ENCODE measurements around the gene JUND. TPM values are rescaled to one million over a fixed set of nuclear protein-coding genes. Genes with fewer than 3 reads are reported as not detected.

Gene JUND
- total RNA-seq, 2 experiments from 2014 or later = 79.0 to 138 TPM

DNA sequence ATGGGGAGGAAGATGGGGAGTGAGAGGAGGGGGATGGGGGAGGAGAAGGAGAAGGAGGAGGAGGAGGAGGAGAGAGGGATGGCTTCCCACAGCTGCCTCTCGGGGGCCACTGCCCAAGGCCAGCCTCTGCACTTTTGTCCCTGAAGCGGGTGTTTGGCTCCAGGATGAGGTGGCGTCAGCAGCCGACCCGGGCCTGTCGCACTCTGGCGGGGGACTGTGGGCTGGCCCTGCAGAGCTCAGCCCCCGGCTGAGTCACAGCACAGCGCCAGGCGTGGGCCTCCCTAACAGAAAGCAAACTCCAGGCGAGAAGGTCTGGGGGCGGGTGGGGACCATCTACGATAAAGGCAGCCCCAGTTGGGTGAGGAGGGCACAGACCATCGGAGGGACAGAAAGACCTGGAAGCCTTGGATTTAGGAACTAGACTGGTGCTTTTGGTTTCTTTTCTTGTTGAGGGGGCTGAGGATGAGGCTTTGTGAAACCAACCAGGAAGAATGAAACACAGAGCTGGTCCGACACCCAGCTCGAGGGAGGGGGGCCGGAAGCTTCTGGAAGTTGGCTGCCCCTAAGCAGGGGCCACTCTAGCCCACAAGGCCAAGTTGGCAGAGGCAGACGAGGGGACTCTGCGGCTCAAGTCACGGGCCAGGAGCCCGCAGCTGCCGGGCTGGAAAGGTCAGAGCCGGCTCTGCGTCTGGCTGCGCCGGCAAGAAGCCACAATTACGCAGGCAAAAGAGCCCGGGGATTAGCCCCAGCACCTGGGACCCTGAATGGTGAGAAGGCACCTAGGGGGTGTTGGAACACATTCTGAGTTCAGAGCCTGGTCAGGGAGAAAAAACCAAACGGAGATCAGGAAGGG, 23.3 kb upstream of the JUND start:
- Histone ChIP-seq H3K36me3 (ENCODE audit: insufficient read depth, low read length) (peaks cover 37% of the 10 kb centered on the region), H4K20me1 (ENCODE audit: insufficient read depth, low read length) (no peaks in the 10 kb centered on the region), H3K9me2 (ENCODE audit: insufficient read depth, low read length) (no peaks in the 10 kb centered on the region), H2AFZ (ENCODE audit: low read length) (peak overlapping the region; percentile 27; the same call in 1 of the 2 replicates), H3K27ac (ENCODE audit: low read depth, low read length, poor library complexity, severe bottlenecking) (peak overlapping the region; percentile 94), H3K4me3 (ENCODE audit: low read depth, low read length, poor library complexity, severe bottlenecking) (peak overlapping the region; percentile 65), H3K4me2 (ENCODE audit: low read length) (peak overlapping the region; percentile 85), H3K79me2 (ENCODE audit: insufficient read depth, low read depth, low read length) (no peaks in the 10 kb centered on the region), H3K9me3 (ENCODE audit: low read length) (no peaks in the 10 kb centered on the region), H3K4me1 (ENCODE audit: insufficient read depth, low read length, poor library complexity, severe bottlenecking) (peaks cover 54% of the 10 kb centered on the region)
- TSS peak; percentile 44 for BruUV-seq (replicated peaks)
- ChIA-PET POLR2A (interaction anchor here (0.9 to 2.9 kb wide), 5 partner anchors 12 to 89 kb away, joined by 3 to 40 read pairs (median 9); partner anchors contain the start of genes JUND and LSM4), CTCF (ENCODE audit: unreplicated experiment) (interaction anchor here (0.6 to 0.9 kb wide), 3 partner anchors 17 to 24 kb away, joined by 3 to 4 read pairs (median 3); no protein-coding TSS in a partner anchor)
- intact Hi-C loops (cut with micrococcal nuclease; ENCODE audit: unreplicated experiment) = loop anchor here (1.0 kb wide), 3 partner anchors 13 to 25 kb away; partner anchors contain the start of gene LSM4
- peak; percentile 83 for DNase-seq (ENCODE audit: low spot score)
- TF ChIP-seq, protein P1, sequence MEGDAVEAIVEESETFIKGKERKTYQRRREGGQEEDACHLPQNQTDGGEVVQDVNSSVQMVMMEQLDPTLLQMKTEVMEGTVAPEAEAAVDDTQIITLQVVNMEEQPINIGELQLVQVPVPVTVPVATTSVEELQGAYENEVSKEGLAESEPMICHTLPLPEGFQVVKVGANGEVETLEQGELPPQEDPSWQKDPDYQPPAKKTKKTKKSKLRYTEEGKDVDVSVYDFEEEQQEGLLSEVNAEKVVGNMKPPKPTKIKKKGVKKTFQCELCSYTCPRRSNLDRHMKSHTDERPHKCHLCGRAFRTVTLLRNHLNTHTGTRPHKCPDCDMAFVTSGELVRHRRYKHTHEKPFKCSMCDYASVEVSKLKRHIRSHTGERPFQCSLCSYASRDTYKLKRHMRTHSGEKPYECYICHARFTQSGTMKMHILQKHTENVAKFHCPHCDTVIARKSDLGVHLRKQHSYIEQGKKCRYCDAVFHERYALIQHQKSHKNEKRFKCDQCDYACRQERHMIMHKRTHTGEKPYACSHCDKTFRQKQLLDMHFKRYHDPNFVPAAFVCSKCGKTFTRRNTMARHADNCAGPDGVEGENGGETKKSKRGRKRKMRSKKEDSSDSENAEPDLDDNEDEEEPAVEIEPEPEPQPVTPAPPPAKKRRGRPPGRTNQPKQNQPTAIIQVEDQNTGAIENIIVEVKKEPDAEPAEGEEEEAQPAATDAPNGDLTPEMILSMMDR (conservative IDR thresholded peaks at IDR 0.05; ENCODE audit: low read length) = peak; percentile 26; the same call in 1 of the 2 replicates
- TF ChIP-seq EZH2phosphoT487 (IDR thresholded peaks at IDR 0.05; ENCODE audit: borderline replicate concordance, low read depth, low read length) = no peak

DNA sequence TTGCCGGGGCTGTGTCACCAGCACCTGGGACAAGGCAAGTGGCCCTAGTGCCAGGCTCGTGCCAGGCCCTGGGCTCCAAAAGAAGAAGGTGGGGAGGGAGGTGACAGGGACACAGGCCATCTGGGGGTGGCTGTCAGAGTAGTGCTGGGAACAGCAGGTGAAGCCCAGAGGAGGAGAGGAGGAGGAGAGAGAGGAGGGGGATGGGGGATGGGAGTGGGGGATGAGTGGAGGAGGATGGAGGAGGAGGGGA, 22.7 kb upstream of the JUND start:
- H4K20me1 ChIP-seq (ENCODE audit: insufficient read depth, low read length) = no peaks in the 10 kb centered on the region
- H3K79me2 ChIP-seq (ENCODE audit: insufficient read depth, low read depth, low read length) = no peaks in the 10 kb centered on the region
- ChIA-PET POLR2A (interaction anchor here (1.2 to 2.9 kb wide), 5 partner anchors 11 to 90 kb away, joined by 3 to 40 read pairs (median 9); partner anchors contain the start of genes JUND and LSM4), CTCF (ENCODE audit: unreplicated experiment) (interaction anchor here (0.7 to 0.9 kb wide), 2 partner anchors 24 to 25 kb away, joined by 4 read pairs; no protein-coding TSS in a partner anchor)
- peak; percentile 37 for DNase-seq (ENCODE audit: low spot score)
- TF ChIP-seq, protein P1 (conservative IDR thresholded peaks at IDR 0.05; ENCODE audit: low read length) = no peak
- TF ChIP-seq EZH2phosphoT487 (IDR thresholded peaks at IDR 0.05; ENCODE audit: borderline replicate concordance, low read depth, low read length) = no peak
- H3K4me3 ChIP-seq (ENCODE audit: low read depth, low read length, poor library complexity, severe bottlenecking) = peak overlapping the region; percentile 65
- BruUV-seq (replicated peaks) = no TSS peak
- H3K36me3 ChIP-seq (ENCODE audit: insufficient read depth, low read length) = peaks cover 32% of the 10 kb centered on the region
- H3K4me2 ChIP-seq (ENCODE audit: low read length) = peak overlapping the region; percentile 85
- peak overlapping the region; percentile 38; the same call in 1 of the 2 replicates for H2AFZ ChIP-seq (ENCODE audit: low read length)
- H3K27ac ChIP-seq (ENCODE audit: low read depth, low read length, poor library complexity, severe bottlenecking) = peak overlapping the region; percentile 94
- no peaks in the 10 kb centered on the region for H3K9me2 ChIP-seq (ENCODE audit: insufficient read depth, low read length)
- intact Hi-C loops (cut with micrococcal nuclease; ENCODE audit: unreplicated experiment) = loop anchor here (1.0 kb wide), 1 partner anchor 13 kb away; no protein-coding TSS in a partner anchor
- H3K9me3 ChIP-seq (ENCODE audit: low read length) = no peaks in the 10 kb centered on the region
- peaks cover 59% of the 10 kb centered on the region for H3K4me1 ChIP-seq (ENCODE audit: insufficient read depth, low read length, poor library complexity, severe bottlenecking)

All from OCI-LY7 (cell line).